HEK293 (cell line): ENCODE measurements around the gene AXDND1.

Experiments
- SALL2 ChIP-seq: fragments of 450-650 bp; formaldehyde crosslinking; IDR thresholded peaks from 2 replicates; pipeline ENCODE4 v1.5.0; 2017; ENCODE audit warnings: missing biosample characterization, mild to moderate bottlenecking, missing genetic modification characterization, borderline replicate concordance
- ZNF10 ChIP-seq: fragments of 450-650 bp; formaldehyde crosslinking; IDR thresholded peaks from 2 replicates; pipeline ENCODE4 v1.5.1; 2017; ENCODE audit warnings: missing biosample characterization, missing genetic modification characterization
- ZNF121 ChIP-seq: fragments of 450-650 bp; formaldehyde crosslinking; IDR thresholded peaks from 2 replicates; pipeline ENCODE4 v1.5.1; 2016; ENCODE audit warnings: missing biosample characterization, missing genetic modification characterization
- ZNF2 ChIP-seq: fragments of 450-650 bp; formaldehyde crosslinking; IDR thresholded peaks from 2 replicates; pipeline ENCODE4 v1.5.1; 2016; ENCODE audit warnings: missing biosample characterization, missing genetic modification characterization
- ZNF274 ChIP-seq, 2 experiments: fragments of 200-500 bp in 1 of 2; fragments of 450-650 bp in 1 of 2; sonication (Bioruptor generic) in 1 of 2; formaldehyde crosslinking in 1 of 2; IDR thresholded peaks; 2 replicates each; pipeline versions ENCODE4 v1.5.1 to v1.6.1; 2014 to 2016; ENCODE audit warnings: borderline replicate concordance in 1 of 2, inconsistent platforms in 1 of 2, low read length in 1 of 2, missing biosample characterization in 1 of 2, missing genetic modification characterization in 1 of 2
- ZNF302 ChIP-seq: fragments of 450-650 bp; formaldehyde crosslinking; IDR thresholded peaks from 2 replicates; pipeline ENCODE4 v1.5.1; 2016; ENCODE audit warnings: missing biosample characterization, missing genetic modification characterization, low read depth
- ZNF311 ChIP-seq: fragments of 450-650 bp; formaldehyde crosslinking; IDR thresholded peaks from 2 replicates; pipeline ENCODE4 v1.5.1; 2017; ENCODE audit warnings: missing biosample characterization, missing genetic modification characterization, borderline replicate concordance
- ZNF426 ChIP-seq: fragments of 450-650 bp; formaldehyde crosslinking; IDR thresholded peaks from 2 replicates; pipeline ENCODE4 v1.5.1; 2017; ENCODE audit warnings: missing biosample characterization, missing genetic modification characterization, mild to moderate bottlenecking, inconsistent platforms, moderate library complexity
- ZNF785 ChIP-seq: fragments of 450-650 bp; formaldehyde crosslinking; IDR thresholded peaks from 2 replicates; pipeline ENCODE4 v1.5.1; 2016; ENCODE audit warnings: missing biosample characterization, missing genetic modification characterization
- TF ChIP-seq, protein P1 (sequence below): fragments of 450-650 bp; formaldehyde crosslinking; IDR thresholded peaks from 2 replicates; pipeline ENCODE4 v1.5.1; 2016; ENCODE audit warnings: missing biosample characterization, missing genetic modification characterization
- TF ChIP-seq, protein P2 (sequence below): fragments of 450-650 bp; formaldehyde crosslinking; IDR thresholded peaks from 2 replicates; pipeline ENCODE4 v1.5.1; 2016; ENCODE audit warnings: missing biosample characterization, missing genetic modification characterization, low read depth

GRCh38 chr1:179326746-179327145, 39.0 kb upstream of the AXDND1 start:
- TF ChIP-seq ZNF2 (no peak), ZNF302 (tag by site-specific recombination) (no peak), ZNF426 (tag by site-specific recombination) (no peak), ZNF785 (tag by site-specific recombination) (no peak), ZNF311 (tag by site-specific recombination) (no peak), ZNF10 (tag by site-specific recombination) (no peak), ZNF121 (tag by site-specific recombination) (no peak), SALL2 (no peak), ZNF274 (IDR thresholded peaks at IDR 0.05; ENCODE audit: low read length) (no peak), ZNF274 (tag by site-specific recombination; IDR thresholded peaks at IDR 0.05; ENCODE audit: borderline replicate concordance) (no peak)
- TF ChIP-seq, protein P1, sequence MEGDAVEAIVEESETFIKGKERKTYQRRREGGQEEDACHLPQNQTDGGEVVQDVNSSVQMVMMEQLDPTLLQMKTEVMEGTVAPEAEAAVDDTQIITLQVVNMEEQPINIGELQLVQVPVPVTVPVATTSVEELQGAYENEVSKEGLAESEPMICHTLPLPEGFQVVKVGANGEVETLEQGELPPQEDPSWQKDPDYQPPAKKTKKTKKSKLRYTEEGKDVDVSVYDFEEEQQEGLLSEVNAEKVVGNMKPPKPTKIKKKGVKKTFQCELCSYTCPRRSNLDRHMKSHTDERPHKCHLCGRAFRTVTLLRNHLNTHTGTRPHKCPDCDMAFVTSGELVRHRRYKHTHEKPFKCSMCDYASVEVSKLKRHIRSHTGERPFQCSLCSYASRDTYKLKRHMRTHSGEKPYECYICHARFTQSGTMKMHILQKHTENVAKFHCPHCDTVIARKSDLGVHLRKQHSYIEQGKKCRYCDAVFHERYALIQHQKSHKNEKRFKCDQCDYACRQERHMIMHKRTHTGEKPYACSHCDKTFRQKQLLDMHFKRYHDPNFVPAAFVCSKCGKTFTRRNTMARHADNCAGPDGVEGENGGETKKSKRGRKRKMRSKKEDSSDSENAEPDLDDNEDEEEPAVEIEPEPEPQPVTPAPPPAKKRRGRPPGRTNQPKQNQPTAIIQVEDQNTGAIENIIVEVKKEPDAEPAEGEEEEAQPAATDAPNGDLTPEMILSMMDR (tag by site-specific recombination), result no peak
- TF ChIP-seq, protein P2, sequence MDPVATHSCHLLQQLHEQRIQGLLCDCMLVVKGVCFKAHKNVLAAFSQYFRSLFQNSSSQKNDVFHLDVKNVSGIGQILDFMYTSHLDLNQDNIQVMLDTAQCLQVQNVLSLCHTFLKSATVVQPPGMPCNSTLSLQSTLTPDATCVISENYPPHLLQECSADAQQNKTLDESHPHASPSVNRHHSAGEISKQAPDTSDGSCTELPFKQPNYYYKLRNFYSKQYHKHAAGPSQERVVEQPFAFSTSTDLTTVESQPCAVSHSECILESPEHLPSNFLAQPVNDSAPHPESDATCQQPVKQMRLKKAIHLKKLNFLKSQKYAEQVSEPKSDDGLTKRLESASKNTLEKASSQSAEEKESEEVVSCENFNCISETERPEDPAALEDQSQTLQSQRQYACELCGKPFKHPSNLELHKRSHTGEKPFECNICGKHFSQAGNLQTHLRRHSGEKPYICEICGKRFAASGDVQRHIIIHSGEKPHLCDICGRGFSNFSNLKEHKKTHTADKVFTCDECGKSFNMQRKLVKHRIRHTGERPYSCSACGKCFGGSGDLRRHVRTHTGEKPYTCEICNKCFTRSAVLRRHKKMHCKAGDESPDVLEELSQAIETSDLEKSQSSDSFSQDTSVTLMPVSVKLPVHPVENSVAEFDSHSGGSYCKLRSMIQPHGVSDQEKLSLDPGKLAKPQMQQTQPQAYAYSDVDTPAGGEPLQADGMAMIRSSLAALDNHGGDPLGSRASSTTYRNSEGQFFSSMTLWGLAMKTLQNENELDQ (tag by site-specific recombination), result no peak
